Ecto neural progenitor cell (in vitro differentiated cells): ENCODE data around the gene NIN.

Source experiments
- DNase-seq: peaks from one replicate; pipeline ENCODE4 v3.0.0-alpha.2; 2018; ENCODE audit warnings: low spot score

NIN gene

DNA sequence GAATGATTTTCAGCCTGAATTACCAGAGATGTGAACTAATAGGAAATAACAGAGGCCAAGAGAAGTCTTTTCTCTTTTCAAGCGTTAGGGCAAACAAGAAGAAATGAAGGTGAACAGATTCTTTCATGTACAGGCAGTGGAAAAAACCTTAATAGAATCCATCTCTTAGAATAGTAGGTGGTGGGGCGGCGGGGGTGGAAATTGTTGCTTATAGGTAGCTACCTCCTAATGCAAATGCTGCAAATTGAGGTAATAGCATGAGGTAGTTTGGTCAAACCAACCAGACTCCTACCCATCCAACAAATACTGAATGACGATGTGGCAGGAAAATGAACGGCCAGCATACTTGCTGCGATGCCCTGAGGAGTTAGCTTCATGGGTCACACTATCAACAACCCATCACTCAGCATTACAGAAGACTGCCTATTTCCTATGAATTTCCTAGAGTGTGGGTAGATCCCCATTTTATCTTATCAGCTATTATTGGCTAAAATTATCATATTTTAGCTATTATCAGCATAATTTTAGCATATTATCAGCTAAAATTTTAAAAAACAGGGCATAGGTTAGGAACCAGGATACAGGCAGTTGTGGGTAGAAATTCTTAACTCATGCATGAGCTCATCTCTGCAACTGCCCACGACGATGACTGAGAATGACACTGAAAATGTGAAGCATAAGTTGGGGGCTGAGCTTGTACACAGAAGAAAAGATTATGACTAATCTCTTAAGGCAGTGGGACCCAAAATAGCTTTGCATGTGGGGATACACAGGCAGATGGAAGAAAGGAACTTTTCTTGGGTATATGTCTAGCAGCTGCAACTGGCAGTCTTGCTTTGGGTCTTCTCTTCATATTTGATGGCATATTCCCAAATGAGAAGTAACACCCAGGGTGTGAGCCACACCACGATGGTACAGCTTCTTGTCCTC is 68.7 kb downstream of the NIN start:
- no peak for DNase-seq

GRCh38 chr14:50759800-50760543 is 71.0 kb downstream of the NIN start:
- no peak for DNase-seq

GRCh38 chr14:50758945-50759344 is 72.0 kb downstream of the NIN start:
- DNase-seq = no peak

GRCh38 chr14:50758305-50758704 is 72.7 kb downstream of the NIN start:
- no peak for DNase-seq

GRCh38 chr14:50757702-50758101 is 73.3 kb downstream of the NIN start:
- no peak for DNase-seq

DNA sequence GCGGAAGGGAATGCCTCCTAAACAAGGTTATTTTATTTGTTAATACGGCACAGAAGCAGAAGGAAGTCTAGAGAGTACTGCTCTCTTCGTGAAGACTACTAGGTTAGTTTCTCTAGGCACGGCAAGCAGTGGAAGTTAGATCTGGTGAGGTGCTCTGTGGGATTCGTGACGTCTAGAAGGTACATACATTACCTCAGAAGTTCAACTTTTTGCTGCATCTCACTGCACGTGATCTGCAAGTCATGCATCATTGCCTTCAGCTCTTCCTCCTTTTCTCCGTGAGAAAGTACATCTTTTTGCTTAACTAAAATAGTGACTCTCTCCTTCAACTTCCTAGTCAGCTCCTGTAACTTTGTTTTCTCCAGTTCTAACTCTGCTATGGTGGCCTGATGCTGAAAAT is 74.7 kb downstream of the NIN start:
- no peak for DNase-seq

GRCh38 chr14:50750323-50750722 is 80.6 kb downstream of the NIN start:
- DNase-seq = no peak

DNA sequence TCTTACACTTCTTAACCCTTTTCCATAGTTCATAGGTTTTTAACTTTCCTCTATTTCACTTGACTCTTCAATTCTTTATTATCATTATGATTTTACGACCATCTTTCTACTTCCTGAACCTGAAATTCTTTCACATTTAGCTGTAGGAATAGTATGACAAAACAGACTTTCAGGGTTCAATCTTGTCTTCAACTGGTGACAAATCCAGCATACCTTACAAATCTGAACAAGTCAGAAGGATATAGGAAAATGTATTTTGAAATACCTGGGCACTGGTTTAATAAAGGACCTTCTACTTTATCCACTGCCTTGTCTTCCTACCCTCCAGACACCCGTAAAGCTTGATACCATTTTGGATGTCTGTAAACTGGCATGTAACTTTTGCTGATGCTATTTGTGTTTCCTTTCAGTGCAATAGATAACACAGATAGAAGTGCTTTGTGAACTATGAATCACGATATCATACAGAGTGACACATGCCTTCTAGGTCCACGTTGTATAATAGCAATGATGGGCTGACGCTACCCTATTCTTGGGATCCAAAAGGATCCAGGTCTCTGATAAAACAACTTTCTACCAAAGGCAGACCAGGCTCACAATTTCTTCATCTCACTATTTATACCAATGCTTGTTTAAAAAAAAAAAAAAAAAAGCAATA is 85.4 kb downstream of the NIN start:
- DNase-seq = no peak

DNA sequence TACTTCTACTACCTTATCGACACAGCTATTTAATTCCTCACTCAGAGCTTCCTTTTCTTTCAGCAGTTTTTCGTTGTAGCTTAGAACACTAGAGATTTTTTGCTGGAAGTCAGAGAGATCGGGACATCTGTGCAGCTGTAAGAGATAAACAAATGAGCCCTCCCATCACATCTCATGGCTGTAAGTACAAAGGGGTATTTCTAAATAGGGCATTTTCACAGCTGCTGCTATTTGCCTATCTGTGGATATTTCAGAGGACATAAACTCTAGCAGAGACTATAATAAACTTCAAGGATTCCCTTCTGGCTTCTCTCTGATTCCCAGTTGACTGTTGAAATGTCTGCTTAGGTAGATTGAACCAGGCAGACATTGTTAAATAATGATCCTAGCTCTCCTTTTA is 86.7 kb downstream of the NIN start:
- DNase-seq = no peak

DNA sequence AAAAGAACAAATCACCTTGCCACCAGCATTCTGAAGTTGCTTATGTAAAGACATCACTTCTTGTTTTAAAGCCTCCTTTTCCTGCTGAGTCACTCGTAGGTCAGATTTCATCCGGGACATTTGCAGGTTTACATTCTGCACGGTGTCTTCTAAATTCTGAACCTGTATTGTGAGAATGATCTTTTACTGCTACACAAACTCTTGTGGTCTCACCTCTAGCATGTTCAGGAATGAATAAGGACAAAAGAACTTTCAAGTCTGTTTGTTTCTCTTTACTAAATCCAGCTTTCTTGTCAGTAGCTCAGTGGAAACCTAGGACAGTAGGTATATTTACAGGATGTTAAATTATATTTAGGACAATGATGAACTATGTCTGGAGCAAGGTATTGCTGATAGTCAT is 89.4 kb downstream of the NIN start:
- DNase-seq = no peak

- DNase-seq = no peak
Measured at GRCh38 chr14:50740856-50741255, 90.1 kb downstream of the NIN start.

DNA sequence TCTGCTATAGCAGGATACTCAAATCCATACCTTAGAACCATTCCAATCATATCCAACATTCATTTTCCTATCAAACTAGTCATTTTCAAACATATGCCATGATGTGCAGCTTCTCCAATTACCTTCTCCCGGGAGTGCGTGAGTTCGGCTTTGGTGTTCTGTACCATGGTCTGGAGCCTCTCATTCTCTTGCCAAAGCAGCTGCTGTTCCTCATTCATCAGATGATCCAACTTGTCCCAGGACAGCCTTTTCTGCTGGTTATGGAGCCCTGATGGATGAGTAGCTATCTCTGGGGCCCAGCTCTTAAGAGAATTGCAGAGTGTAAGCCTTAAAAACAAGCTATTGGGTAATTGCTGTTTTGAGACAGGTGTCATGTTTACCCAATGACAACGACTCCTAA is 91.8 kb downstream of the NIN start:
- DNase-seq = no peak

- no peak for DNase-seq
Measured at GRCh38 chr14:50736932-50737419, 94.0 kb downstream of the NIN start.

DNA sequence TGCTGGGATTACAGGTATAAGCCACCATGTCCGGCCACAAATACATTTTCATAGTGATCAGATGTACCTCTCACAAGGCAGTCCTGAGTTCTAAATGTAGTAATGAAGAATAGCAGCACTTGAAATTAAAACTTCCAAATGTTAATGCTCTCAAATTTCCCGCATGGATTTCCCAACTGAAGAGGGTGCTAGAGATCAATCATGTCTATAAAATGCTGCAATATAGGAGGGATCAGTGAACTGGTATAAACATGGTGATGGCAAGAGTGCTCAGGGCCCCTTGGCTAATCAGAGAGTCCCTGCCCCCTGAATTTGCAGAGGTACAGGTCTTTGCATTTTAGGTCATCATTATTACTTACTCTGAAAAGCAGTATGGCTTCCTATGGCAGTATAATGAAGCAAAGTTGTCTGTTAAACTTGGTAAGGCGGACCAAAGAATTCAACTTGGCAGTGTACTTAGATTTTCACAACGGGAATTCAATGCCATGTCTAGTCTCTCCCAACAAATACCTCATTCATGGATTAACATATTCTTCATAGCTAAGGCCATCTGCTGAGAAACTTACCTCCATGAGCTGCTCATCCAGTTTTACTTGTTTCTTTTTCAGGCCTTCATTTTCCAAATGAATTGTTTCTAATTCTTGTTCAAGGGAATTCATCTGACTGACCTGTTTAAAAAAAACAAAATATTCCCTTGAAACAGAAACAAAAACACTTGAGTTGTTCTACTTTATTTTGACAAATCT is 95.8 kb downstream of the NIN start:
- no peak for DNase-seq

DNA sequence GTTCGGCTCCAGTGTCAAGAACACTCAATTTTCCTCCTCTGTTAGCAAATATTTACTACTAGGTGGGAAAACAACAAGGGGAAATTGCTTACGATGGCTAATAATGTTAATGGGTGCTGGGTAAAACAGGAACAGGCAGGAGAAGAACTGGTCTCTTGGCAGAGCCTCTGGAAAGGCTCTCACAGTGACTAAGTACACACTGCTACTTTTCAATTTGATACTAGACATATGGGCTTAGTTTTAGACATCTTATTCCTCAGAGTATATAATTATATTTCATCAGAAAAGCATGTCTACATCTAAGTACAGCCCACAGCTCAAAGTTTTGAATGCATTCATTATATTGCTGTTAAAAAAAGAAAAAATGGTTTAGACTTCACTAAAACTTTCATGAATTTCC is 97.5 kb downstream of the NIN start:
- no peak for DNase-seq

- DNase-seq = no peak
Measured at GRCh38 chr14:50728836-50729235, 102.1 kb downstream of the NIN start.

DNA sequence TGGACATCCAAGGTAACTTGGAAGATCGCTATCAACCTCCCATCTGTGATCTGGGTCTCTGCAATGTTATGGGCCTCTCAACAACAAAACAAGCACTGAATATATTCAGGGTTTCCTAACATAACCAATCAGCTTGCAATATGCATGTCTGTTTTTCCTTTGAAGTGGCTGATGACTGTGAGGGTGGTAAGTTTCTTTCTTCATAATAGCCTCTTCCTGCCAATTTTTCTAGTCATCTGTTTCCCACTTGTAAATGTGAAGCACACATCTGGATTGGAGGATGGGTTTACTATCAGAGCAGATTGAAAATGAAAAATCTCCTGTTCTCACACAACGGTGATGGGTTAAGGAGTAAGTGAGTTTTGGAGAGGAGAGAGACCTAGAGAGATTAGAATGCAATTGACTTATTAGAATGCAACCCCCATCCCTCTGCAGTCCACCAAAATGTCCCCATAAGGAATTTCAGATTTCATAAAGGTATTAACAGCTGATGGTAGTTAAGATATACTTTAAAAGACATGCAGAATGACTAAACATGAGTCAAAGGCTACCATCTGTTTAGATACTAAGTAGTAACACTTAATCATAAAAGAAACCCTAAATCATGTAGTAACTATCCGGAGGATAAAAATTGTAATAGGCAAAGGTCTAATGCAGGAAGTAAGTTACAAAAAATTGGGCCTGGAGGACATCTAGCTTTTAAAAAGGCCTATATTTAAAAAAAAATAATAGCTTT is 104.4 kb downstream of the NIN start:
- no peak for DNase-seq

- no peak for DNase-seq
Measured at GRCh38 chr14:50725761-50726160, 105.2 kb downstream of the NIN start.

- no peak for DNase-seq
Measured at GRCh38 chr14:50719911-50720759, 110.8 kb downstream of the NIN start.

DNA sequence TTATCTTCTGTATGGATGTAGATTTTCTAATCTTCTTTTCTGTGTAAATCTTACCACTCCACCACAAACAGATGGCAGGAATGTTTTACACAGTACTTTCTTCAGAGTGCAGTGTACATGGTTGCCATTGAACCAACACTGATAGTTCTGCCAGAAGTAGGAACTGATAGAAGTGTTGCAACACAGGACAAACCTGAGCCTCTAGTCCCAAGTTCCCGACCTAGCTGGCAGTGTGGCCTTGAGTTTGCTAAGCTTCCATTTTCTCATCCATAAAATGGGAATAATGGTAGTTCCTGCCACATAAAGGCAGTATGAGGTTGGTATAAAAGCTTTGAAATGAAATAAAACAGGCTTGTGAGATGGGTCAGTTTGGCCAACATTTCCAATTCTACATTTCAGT is 112.0 kb downstream of the NIN start:
- DNase-seq = no peak
